HepG2 (cell line): Measurements from ENCODE around the gene SYT7. TPM values are rescaled to one million over a fixed set of nuclear protein-coding genes. Genes with fewer than 3 reads are reported as not detected.
A peak's percentile ranks its signal among the peaks of the same experiment; 100 is the strongest.

Source experiments
- AHR ChIP-seq: IDR thresholded peaks from 2 replicates; pipeline ENCODE4 v1.6.1; 2018; ENCODE audit warnings: missing genetic modification reagents, missing compliant biosample characterization
- BCL6 ChIP-seq: IDR thresholded peaks from 2 replicates; pipeline ENCODE4 v1.6.1; 2016; ENCODE audit warnings: missing genetic modification reagents, missing compliant biosample characterization
- ELF4 ChIP-seq: sonication (generic); formaldehyde crosslinking; IDR thresholded peaks from 2 replicates; pipeline ENCODE4 v1.5.0; 2020; ENCODE audit warnings: missing genetic modification reagents, mild to moderate bottlenecking, moderate library complexity, borderline replicate concordance
- GATA4 ChIP-seq: sonication (generic); IDR thresholded peaks from 2 replicates; pipeline ENCODE4 v1.6.1; 2016; ENCODE audit warnings: antibody characterized with exemption, low read depth, borderline replicate concordance
- KLF15 ChIP-seq: sonication (generic); formaldehyde crosslinking; IDR thresholded peaks from 2 replicates; pipeline ENCODE4 v1.8.1; 2023; ENCODE audit warnings: borderline replicate concordance, mild to moderate bottlenecking, inconsistent platforms, missing genetic modification reagents, mixed read lengths
- LCORL ChIP-seq, 2 experiments: fragments of 450-650 bp in 1 of 2; sonication (generic) in 1 of 2; formaldehyde crosslinking in 1 of 2; IDR thresholded peaks; 2 replicates each; pipeline versions ENCODE4 v1.5.0 to v1.6.1; 2017 to 2020; ENCODE audit warnings: antibody characterized with exemption in 1 of 2, missing genetic modification reagents in 1 of 2
- MAF1 ChIP-seq: sonication (generic); formaldehyde crosslinking; IDR thresholded peaks from 2 replicates; pipeline ENCODE4 v1.5.0; 2020; ENCODE audit warnings: missing genetic modification reagents, borderline replicate concordance
- MEF2D ChIP-seq: sonication (generic); formaldehyde crosslinking; IDR thresholded peaks from 2 replicates; pipeline ENCODE4 v1.5.1; 2020; ENCODE audit warnings: mild to moderate bottlenecking, missing genetic modification reagents
- NFE2L1 ChIP-seq: sonication (generic); formaldehyde crosslinking; IDR thresholded peaks from 2 replicates; pipeline ENCODE4 v1.4.0; 2020; ENCODE audit warnings: missing genetic modification reagents, mild to moderate bottlenecking, borderline replicate concordance
- ZNF160 ChIP-seq: sonication (generic); formaldehyde crosslinking; IDR thresholded peaks from 2 replicates; pipeline ENCODE4 v1.8.0; 2022; ENCODE audit warnings: mild to moderate bottlenecking, inconsistent platforms, missing genetic modification reagents
- ZNF207 ChIP-seq: fragments of 450-650 bp; IDR thresholded peaks from 2 replicates; pipeline ENCODE4 v1.6.1; 2016; ENCODE audit warnings: antibody characterized with exemption, borderline replicate concordance
- ZNF232 ChIP-seq: sonication (generic); formaldehyde crosslinking; IDR thresholded peaks from 2 replicates; pipeline ENCODE4 v1.4.0; 2020; ENCODE audit warnings: missing genetic modification reagents, borderline replicate concordance
- ZNF260 ChIP-seq: sonication (generic); formaldehyde crosslinking; IDR thresholded peaks from 2 replicates; pipeline ENCODE4 v1.4.0; 2020; ENCODE audit warnings: missing genetic modification reagents, low read depth, mild to moderate bottlenecking, borderline replicate concordance
- ZNF556 ChIP-seq: sonication (generic); formaldehyde crosslinking; IDR thresholded peaks from 2 replicates; pipeline ENCODE4 v1.4.0; 2020; ENCODE audit warnings: mild to moderate bottlenecking, missing genetic modification reagents, borderline replicate concordance
- ZNF558 ChIP-seq: sonication (generic); formaldehyde crosslinking; IDR thresholded peaks from 2 replicates; pipeline ENCODE4 v1.9.0; 2022; ENCODE audit warnings: mild to moderate bottlenecking, missing genetic modification reagents, borderline replicate concordance
- ZNF7 ChIP-seq: IDR thresholded peaks from 2 replicates; pipeline ENCODE4 v1.6.1; 2016; ENCODE audit warnings: missing biosample characterization, missing genetic modification reagents
- ZNF746 ChIP-seq: sonication (generic); formaldehyde crosslinking; IDR thresholded peaks from 2 replicates; pipeline ENCODE4 v1.8.0; 2022; ENCODE audit warnings: mild to moderate bottlenecking, missing genetic modification reagents
- ZNF749 ChIP-seq: sonication (generic); formaldehyde crosslinking; IDR thresholded peaks from 2 replicates; pipeline ENCODE4 v1.8.0; 2022; ENCODE audit warnings: mild to moderate bottlenecking, missing genetic modification reagents, moderate library complexity, borderline replicate concordance
- polyA plus RNA-seq, 8 experiments: library from polyadenylated mRNA; depleted of rRNA in 3 of 8; stranded (reverse) in 7 of 8; unstranded in 1 of 8; fragments of >200 nt; fragmentation: Illumina TruSeq in 4 of 8; extraction: Trizol in 4 of 8; gene quantifications; 2 replicates each; pipeline versions ENCODE4 v1.2.1 to v1.2.3, GENCODE V29; 2011 to 2016; ENCODE audit warnings: low read depth in 4 of 8, missing spikeins in 1 of 8, mixed read lengths in 1 of 8; ENCODE audit not compliant: insufficient read depth in 1 of 8
- total RNA-seq, 5 experiments: library from RNA; depleted of rRNA; stranded (reverse); fragments of >200 nt; fragmentation: Illumina TruSeq; extraction: Trizol; gene quantifications; 2 replicates each; pipeline ENCODE4 v1.2.3, GENCODE V29; 2016; ENCODE audit warnings: low read depth in 1 of 5
- TF ChIP-seq, protein P1 (sequence below): IDR thresholded peaks from 2 replicates; pipeline ENCODE4 v1.6.1; 2016; ENCODE audit warnings: low read depth, control low read depth
- TF ChIP-seq, protein P2 (sequence below): sonication (generic); formaldehyde crosslinking; IDR thresholded peaks from 2 replicates; pipeline ENCODE4 v1.4.0; 2020; ENCODE audit warnings: missing genetic modification reagents, mild to moderate bottlenecking, borderline replicate concordance
- TF ChIP-seq, protein P3 (sequence below): sonication (generic); formaldehyde crosslinking; IDR thresholded peaks from 2 replicates; pipeline ENCODE4 v1.4.0; 2020; ENCODE audit warnings: missing genetic modification reagents, borderline replicate concordance
- TF ChIP-seq, protein P4 (sequence below): sonication (generic); formaldehyde crosslinking; IDR thresholded peaks from 2 replicates; pipeline ENCODE4 v1.5.0; 2020; ENCODE audit warnings: missing genetic modification reagents
- TF ChIP-seq, protein P5 (sequence below): sonication (generic); formaldehyde crosslinking; IDR thresholded peaks from 2 replicates; pipeline ENCODE4 v1.8.0; 2023; ENCODE audit warnings: mild to moderate bottlenecking, missing genetic modification reagents

The SYT7 gene
- total and polyA plus RNA-seq, 2 of the 13 experiments (the other 11 are each of a cell fraction or from before 2014, with no cell fraction given) = 1.4 to 4.4 TPM

DNA sequence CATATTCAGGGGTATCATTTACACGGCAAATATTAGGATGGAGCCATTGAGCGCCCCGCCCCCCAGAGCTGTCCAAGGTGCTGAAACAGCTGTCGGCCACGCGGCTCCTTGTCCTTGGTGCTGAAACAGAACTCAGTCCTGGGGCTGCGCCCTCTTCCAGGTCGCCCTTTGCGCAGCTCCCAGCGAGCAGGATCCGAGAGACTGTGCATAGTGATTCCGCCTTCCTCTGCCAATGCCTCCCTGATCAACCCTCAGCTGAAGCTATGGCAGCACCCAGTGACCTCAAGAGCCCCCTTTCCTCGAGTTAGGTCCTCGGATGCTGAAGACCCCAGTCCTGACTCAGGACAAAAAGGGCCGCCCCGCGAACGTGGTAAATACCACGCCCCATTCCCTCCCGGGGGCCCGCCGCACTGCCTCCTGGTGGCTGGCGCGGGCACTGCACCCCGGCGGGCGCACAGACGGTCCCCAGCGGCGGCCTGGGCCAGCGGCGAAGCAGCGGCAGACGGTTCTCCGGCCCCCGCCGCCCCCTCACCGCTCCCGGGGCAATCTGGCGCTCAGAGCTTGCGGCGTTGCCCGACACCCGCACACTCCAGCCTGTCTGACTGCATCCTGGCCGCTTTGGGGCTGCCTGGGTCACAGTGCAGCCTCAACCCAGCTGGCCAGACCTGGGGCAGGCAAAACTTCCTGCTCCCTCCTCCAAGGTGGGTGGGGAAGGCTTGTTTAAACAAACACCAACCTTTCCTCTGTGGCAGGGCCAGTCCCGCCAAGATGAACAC, 13.4 kb downstream of the SYT7 start (continued):
- TF ChIP-seq, protein P1, sequence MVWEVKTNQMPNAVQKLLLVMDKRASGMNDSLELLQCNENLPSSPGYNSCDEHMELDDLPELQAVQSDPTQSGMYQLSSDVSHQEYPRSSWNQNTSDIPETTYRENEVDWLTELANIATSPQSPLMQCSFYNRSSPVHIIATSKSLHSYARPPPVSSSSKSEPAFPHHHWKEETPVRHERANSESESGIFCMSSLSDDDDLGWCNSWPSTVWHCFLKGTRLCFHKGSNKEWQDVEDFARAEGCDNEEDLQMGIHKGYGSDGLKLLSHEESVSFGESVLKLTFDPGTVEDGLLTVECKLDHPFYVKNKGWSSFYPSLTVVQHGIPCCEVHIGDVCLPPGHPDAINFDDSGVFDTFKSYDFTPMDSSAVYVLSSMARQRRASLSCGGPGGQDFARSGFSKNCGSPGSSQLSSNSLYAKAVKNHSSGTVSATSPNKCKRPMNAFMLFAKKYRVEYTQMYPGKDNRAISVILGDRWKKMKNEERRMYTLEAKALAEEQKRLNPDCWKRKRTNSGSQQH = peak; percentile 100
- no peak for TF ChIP-seq LCORL (IDR thresholded peaks at IDR 0.05)
- TF ChIP-seq LCORL (CRISPR knock-in tag; IDR thresholded peaks at IDR 0.05) = peak; percentile 91
- TF ChIP-seq ZNF7 (CRISPR knock-in tag) = peak; percentile 96
- no peak for TF ChIP-seq ZNF207
- TF ChIP-seq, protein P2, sequence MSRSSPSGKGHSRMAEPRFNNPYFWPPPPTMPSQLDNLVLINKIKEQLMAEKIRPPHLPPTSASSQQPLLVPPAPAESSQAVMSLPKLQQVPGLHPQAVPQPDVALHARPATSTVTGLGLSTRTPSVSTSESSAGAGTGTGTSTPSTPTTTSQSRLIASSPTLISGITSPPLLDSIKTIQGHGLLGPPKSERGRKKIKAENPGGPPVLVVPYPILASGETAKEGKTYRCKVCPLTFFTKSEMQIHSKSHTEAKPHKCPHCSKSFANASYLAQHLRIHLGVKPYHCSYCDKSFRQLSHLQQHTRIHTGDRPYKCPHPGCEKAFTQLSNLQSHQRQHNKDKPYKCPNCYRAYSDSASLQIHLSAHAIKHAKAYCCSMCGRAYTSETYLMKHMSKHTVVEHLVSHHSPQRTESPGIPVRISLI (CRISPR knock-in tag) = peak; percentile 88
- TF ChIP-seq NFE2L1 = peak; percentile 98
- TF ChIP-seq KLF15 (CRISPR knock-in tag) = peak; percentile 100
- TF ChIP-seq ZNF160 (CRISPR knock-in tag) = peak; percentile 100
- TF ChIP-seq BCL6 (CRISPR knock-in tag) = peak; percentile 93
- peak; percentile 100 for TF ChIP-seq ZNF232 (CRISPR knock-in tag)
- TF ChIP-seq ZNF260 = no peak
- TF ChIP-seq ELF4 = peak; percentile 100
- TF ChIP-seq, protein P3, sequence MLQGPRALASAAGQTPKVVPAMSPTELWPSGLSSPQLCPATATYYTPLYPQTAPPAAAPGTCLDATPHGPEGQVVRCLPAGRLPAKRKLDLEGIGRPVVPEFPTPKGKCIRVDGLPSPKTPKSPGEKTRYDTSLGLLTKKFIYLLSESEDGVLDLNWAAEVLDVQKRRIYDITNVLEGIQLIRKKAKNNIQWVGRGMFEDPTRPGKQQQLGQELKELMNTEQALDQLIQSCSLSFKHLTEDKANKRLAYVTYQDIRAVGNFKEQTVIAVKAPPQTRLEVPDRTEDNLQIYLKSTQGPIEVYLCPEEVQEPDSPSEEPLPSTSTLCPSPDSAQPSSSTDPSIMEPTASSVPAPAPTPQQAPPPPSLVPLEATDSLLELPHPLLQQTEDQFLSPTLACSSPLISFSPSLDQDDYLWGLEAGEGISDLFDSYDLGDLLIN (CRISPR knock-in tag) = peak; percentile 100; the same call in 1 of the 2 replicates
- TF ChIP-seq AHR (CRISPR knock-in tag) = peak; percentile 100
- TF ChIP-seq, protein P4, sequence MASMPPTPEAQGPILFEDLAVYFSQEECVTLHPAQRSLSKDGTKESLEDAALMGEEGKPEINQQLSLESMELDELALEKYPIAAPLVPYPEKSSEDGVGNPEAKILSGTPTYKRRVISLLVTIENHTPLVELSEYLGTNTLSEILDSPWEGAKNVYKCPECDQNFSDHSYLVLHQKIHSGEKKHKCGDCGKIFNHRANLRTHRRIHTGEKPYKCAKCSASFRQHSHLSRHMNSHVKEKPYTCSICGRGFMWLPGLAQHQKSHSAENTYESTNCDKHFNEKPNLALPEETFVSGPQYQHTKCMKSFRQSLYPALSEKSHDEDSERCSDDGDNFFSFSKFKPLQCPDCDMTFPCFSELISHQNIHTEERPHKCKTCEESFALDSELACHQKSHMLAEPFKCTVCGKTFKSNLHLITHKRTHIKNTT = no peak
- peak; percentile 99 for TF ChIP-seq ZNF746 (CRISPR knock-in tag)
- TF ChIP-seq MEF2D (CRISPR knock-in tag) = peak; percentile 99
- TF ChIP-seq ZNF749 (CRISPR knock-in tag) = peak; percentile 100
- no peak for TF ChIP-seq GATA4
- peak; percentile 99 for TF ChIP-seq ZNF556 (CRISPR knock-in tag)
- TF ChIP-seq, protein P5, sequence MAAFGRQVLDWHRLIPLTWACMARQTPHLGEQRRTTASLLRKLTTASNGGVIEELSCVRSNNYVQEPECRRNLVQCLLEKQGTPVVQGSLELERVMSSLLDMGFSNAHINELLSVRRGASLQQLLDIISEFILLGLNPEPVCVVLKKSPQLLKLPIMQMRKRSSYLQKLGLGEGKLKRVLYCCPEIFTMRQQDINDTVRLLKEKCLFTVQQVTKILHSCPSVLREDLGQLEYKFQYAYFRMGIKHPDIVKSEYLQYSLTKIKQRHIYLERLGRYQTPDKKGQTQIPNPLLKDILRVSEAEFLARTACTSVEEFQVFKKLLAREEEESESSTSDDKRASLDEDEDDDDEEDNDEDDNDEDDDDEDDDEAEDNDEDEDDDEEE = peak; percentile 100
- TF ChIP-seq MAF1 (CRISPR knock-in tag) = peak; percentile 100
- TF ChIP-seq ZNF558 (CRISPR knock-in tag) = peak; percentile 100
